ENCODE data around the gene GNE.

DNA sequence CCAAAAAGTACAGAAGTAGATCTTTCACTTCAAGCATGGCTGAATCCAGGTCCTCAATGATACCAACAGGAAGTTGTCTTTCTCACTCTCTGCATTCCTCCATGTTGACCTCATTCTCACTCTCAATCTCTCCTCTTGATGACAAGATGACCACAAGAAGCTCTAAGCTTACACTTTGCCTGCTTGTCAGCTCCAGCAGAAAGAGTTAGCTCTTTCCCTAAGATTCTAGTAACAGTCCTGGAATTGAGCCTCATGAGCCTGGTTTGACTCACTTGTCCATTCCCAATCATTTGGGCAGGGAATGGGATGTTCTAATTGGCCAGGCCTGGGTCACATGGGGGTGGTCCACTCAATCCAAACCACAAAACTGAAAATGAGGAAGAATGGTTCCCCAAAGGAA is 70.8 kb downstream of the GNE start:
- TF ChIP-seq EZH2 (IDR thresholded peaks at IDR 0.05; ENCODE audit: low read depth, unreplicated experiment) (no peak), JUNB (IDR thresholded peaks at IDR 0.05; ENCODE audit: unreplicated experiment) (no peak), POLR2AphosphoS5 (IDR thresholded peaks at IDR 0.05; ENCODE audit: low read depth) (no peak), EZH2phosphoT487 (IDR thresholded peaks at IDR 0.05; ENCODE audit: unreplicated experiment) (no peak)
- TF ChIP-seq, protein P1, sequence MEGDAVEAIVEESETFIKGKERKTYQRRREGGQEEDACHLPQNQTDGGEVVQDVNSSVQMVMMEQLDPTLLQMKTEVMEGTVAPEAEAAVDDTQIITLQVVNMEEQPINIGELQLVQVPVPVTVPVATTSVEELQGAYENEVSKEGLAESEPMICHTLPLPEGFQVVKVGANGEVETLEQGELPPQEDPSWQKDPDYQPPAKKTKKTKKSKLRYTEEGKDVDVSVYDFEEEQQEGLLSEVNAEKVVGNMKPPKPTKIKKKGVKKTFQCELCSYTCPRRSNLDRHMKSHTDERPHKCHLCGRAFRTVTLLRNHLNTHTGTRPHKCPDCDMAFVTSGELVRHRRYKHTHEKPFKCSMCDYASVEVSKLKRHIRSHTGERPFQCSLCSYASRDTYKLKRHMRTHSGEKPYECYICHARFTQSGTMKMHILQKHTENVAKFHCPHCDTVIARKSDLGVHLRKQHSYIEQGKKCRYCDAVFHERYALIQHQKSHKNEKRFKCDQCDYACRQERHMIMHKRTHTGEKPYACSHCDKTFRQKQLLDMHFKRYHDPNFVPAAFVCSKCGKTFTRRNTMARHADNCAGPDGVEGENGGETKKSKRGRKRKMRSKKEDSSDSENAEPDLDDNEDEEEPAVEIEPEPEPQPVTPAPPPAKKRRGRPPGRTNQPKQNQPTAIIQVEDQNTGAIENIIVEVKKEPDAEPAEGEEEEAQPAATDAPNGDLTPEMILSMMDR (conservative IDR thresholded peaks at IDR 0.05; ENCODE audit: low read depth in 2 of 2), result no peak
- TF ChIP-seq, protein P2, sequence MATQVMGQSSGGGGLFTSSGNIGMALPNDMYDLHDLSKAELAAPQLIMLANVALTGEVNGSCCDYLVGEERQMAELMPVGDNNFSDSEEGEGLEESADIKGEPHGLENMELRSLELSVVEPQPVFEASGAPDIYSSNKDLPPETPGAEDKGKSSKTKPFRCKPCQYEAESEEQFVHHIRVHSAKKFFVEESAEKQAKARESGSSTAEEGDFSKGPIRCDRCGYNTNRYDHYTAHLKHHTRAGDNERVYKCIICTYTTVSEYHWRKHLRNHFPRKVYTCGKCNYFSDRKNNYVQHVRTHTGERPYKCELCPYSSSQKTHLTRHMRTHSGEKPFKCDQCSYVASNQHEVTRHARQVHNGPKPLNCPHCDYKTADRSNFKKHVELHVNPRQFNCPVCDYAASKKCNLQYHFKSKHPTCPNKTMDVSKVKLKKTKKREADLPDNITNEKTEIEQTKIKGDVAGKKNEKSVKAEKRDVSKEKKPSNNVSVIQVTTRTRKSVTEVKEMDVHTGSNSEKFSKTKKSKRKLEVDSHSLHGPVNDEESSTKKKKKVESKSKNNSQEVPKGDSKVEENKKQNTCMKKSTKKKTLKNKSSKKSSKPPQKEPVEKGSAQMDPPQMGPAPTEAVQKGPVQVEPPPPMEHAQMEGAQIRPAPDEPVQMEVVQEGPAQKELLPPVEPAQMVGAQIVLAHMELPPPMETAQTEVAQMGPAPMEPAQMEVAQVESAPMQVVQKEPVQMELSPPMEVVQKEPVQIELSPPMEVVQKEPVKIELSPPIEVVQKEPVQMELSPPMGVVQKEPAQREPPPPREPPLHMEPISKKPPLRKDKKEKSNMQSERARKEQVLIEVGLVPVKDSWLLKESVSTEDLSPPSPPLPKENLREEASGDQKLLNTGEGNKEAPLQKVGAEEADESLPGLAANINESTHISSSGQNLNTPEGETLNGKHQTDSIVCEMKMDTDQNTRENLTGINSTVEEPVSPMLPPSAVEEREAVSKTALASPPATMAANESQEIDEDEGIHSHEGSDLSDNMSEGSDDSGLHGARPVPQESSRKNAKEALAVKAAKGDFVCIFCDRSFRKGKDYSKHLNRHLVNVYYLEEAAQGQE (IDR thresholded peaks at IDR 0.05; ENCODE audit: unreplicated experiment), result no peak

All from GM23338 (cell line).